ENCODE data around the gene DDR2.

Gene DDR2

GRCh38 chr1:162822391-162823200 lies 190.3 kb downstream of the DDR2 start:
- DNase-seq (ENCODE audit: low read depth in 4 of 4, low spot score in 1 of 4): no peak

GRCh38 chr1:162823231-162823630 lies 191.0 kb downstream of the DDR2 start:
- no peak for DNase-seq (ENCODE audit: low read depth in 4 of 4, low spot score in 1 of 4)

GRCh38 chr1:162823771-162824525 lies 191.7 kb downstream of the DDR2 start:
- no peak for DNase-seq (ENCODE audit: low read depth in 4 of 4, low spot score in 1 of 4)

DNA sequence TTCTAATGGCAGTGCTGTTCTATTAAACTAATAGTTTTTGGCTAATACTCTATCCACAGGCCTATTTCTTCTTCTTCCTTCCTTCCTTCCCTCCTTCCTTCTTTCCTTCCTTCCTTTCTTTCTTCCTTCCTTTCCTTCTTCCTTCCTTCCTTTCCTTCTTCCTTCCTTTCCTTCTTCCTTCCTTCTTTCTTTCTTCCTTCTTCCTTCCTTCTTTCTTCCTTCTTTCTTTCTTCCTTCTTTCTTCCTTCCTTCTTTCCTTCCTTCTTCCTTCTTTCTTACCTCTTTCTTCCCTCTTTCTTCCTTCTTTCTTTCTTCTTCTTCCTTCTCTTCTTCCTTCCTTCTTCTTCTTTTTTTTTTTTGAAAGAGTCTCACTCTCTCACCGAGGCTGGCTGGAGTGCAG lies 197.0 kb downstream of the DDR2 start:
- no peak for DNase-seq (ENCODE audit: low read depth in 4 of 4, low spot score in 1 of 4)

- DNase-seq (ENCODE audit: low read depth in 4 of 4, low spot score in 1 of 4): no peak
Measured at GRCh38 chr1:162832470-162832869, 200.2 kb downstream of the DDR2 start.

- DNase-seq (ENCODE audit: low read depth in 4 of 4, low spot score in 1 of 4): no peak
Measured at GRCh38 chr1:162835157-162835899, 203.1 kb downstream of the DDR2 start.

Data from stimulated activated CD4-positive, alpha-beta T cell treated with anti-CD3 and anti-CD28 coated beads, Interleukin-1b, Interleukin-23, amount 100 ng/mL, for 24 hours (primary cell).